ENCODE measurements around the gene KLHL29. TPM values are rescaled to one million over a fixed set of nuclear protein-coding genes. Genes with fewer than 3 reads are reported as not detected.

KLHL29 gene
- polyA plus RNA-seq, 6 donors from 2014 or later: 0.08 to 0.50 (median 0.28) TPM; not detected in 2

- no peaks in the 10 kb centered on the region for H3K9me3 Mint-ChIP-seq
- H3K4me1 Mint-ChIP-seq: no peaks in the 10 kb centered on the region
- H3K27me3 Mint-ChIP-seq: peaks cover 4 to 33% (median 22%) of the 10 kb centered on the region in 3 donors
- no peak overlapping the region for H3K4me3 Mint-ChIP-seq
- H3K27ac Mint-ChIP-seq: no peak overlapping the region
- ATAC-seq (ENCODE audit: low read depth in 2 of 2): no peak
- no peaks in the 10 kb centered on the region for H3K36me3 Mint-ChIP-seq
- no peak for DNase-seq
Observed at GRCh38 chr2:23595021-23595420, 210.0 kb downstream of the KLHL29 start.

- Mint-ChIP-seq H3K36me3 (no peaks in the 10 kb centered on the region), H3K4me3 (no peak overlapping the region), H3K27ac (no peak overlapping the region), H3K9me3 (no peaks in the 10 kb centered on the region), H3K4me1 (no peaks in the 10 kb centered on the region), H3K27me3 (peaks cover 3 to 29% (median 22%) of the 10 kb centered on the region in 3 donors)
- DNase-seq (no peak), ATAC-seq (ENCODE audit: low read depth in 2 of 2) (no peak)
Observed at GRCh38 chr2:23595601-23596251, 210.7 kb downstream of the KLHL29 start.

- ATAC-seq (ENCODE audit: low read depth in 2 of 2) (no peak), DNase-seq (no peak)
- Mint-ChIP-seq H3K4me1 (no peaks in the 10 kb centered on the region), H3K27me3 (peaks cover 0 to 26% (median 18%) of the 10 kb centered on the region in 3 donors), H3K27ac (no peak overlapping the region), H3K4me3 (no peak overlapping the region), H3K36me3 (no peaks in the 10 kb centered on the region), H3K9me3 (no peaks in the 10 kb centered on the region)
Observed at GRCh38 chr2:23596316-23596885, 211.4 kb downstream of the KLHL29 start.

GRCh38 chr2:23597687-23598086, 212.7 kb downstream of the KLHL29 start:
- Mint-ChIP-seq H3K27ac (no peak overlapping the region), H3K4me1 (no peaks in the 10 kb centered on the region), H3K27me3 (peaks cover 0 to 22% (median 14%) of the 10 kb centered on the region in 3 donors), H3K4me3 (no peak overlapping the region), H3K9me3 (no peaks in the 10 kb centered on the region), H3K36me3 (no peaks in the 10 kb centered on the region)
- no peak for ATAC-seq (ENCODE audit: low read depth in 2 of 2)
- DNase-seq: no peak

DNA sequence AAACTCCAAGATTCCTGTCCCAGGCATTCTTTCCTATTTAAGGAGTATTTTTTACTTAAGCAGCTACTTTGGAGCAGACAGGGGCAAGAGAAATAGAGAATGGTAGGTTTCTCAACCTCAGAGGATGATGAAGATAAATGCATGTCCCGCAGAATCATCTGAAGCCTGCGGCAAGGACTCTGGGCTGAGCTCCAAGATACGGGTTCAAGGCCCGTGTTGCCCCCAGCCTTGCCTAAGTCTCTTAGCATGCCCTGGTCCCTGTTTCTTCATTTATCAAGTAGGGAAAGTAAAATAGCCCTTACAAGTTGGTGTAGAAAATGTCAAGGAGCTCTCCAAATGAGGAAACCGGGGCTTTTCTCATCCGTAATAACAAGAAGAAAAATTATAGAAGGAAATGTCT, 214.0 kb downstream of the KLHL29 start:
- DNase-seq (no peak), ATAC-seq (ENCODE audit: low read depth in 2 of 2) (no peak)
- H3K36me3 Mint-ChIP-seq: no peaks in the 10 kb centered on the region
- H3K4me3 Mint-ChIP-seq: no peak overlapping the region
- H3K27me3 Mint-ChIP-seq: peaks cover 0 to 22% (median 8%) of the 10 kb centered on the region in 3 donors
- H3K4me1 Mint-ChIP-seq: no peaks in the 10 kb centered on the region
- H3K9me3 Mint-ChIP-seq: no peaks in the 10 kb centered on the region
- H3K27ac Mint-ChIP-seq: no peak overlapping the region

DNA sequence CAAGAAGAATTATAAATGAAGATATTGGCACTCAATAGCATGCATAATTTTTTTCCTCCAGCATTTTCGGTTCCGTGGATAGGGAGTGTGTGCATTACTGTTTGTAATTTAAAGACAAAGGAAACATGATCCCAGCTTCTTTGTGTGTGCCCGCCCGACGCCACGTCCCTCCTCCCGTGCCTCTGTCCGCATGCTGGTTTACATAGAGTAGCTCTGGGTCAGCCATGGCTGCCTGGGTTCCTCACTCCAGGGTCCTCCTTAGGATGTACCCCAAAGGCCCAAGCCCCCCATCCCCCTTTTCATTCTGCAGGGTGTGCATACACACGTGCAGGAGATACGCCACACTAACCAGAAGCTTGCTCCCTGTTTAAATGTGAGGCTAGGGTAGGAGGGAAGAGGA, 214.7 kb downstream of the KLHL29 start:
- H3K4me1 Mint-ChIP-seq: no peaks in the 10 kb centered on the region
- DNase-seq: no peak
- H3K27ac Mint-ChIP-seq: peak overlapping the region in 1 of 6 donors; percentile 73

GRCh38 chr2:23600346-23600745, 215.4 kb downstream of the KLHL29 start:
- Mint-ChIP-seq H3K27me3 (peaks cover 1 to 21% (median 2%) of the 10 kb centered on the region in 3 donors), H3K4me1 (no peaks in the 10 kb centered on the region), H3K27ac (no peak overlapping the region), H3K9me3 (peaks cover 0 to 5% (median 0%) of the 10 kb centered on the region in 7 donors), H3K36me3 (peaks cover 0 to 1% of the 10 kb centered on the region in 2 donors), H3K4me3 (peak overlapping the region in 1 of 8 donors; percentile 5)
- no peak for DNase-seq
- no peak for ATAC-seq (ENCODE audit: low read depth in 2 of 2)

More for the DNA sequence above, 214.7 kb downstream of the KLHL29 start:
- no peak overlapping the region for H3K4me3 Mint-ChIP-seq
- no peaks in the 10 kb centered on the region for H3K9me3 Mint-ChIP-seq
- H3K27me3 Mint-ChIP-seq: peaks cover 0 to 22% (median 6%) of the 10 kb centered on the region in 3 donors
- no peak for ATAC-seq (ENCODE audit: low read depth in 2 of 2)
- H3K36me3 Mint-ChIP-seq: no peaks in the 10 kb centered on the region

DNA sequence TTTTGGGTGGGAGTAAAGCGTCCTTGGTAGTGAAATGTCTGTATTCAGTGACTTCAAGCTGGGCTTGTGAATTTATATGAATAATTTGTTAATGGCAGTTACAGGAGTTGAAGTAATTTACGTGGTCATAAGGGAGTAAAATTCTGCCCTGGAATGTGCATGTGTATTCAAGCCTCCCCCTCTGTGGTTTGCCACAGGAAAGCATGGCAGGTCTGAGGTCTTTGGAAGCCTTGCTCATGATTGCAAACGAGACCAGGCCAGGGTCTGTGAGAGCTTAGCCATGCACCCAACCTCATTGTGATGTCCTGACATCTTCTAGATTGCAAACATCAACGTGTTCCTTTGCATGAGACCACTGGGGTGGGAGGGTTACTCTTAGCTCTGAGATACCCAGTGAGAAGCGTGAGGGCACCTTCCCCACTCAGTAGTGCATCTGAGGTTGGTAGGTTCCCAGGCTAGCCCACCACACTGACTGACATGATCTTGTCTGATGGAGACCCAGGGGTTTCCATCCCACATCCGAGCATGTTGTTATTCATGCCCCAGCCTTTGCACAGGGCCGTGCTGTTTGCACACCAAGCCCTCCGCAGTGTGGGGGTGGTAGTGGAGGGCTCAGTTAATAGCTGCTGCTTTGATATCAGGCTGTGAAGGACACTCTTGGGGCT, 216.5 kb downstream of the KLHL29 start:
- H3K9me3 Mint-ChIP-seq: peaks cover 3 to 15% (median 7%) of the 10 kb centered on the region in 7 donors
- peaks cover 0 to 12% of the 10 kb centered on the region in 2 donors for H3K36me3 Mint-ChIP-seq
- no peaks in the 10 kb centered on the region for H3K4me1 Mint-ChIP-seq
- no peak for ATAC-seq (ENCODE audit: low read depth in 2 of 2)
- no peak for DNase-seq
- peaks cover 0 to 27% (median 3%) of the 10 kb centered on the region in 3 donors for H3K27me3 Mint-ChIP-seq
- H3K4me3 Mint-ChIP-seq: no peak overlapping the region
- H3K27ac Mint-ChIP-seq: no peak overlapping the region

DNA sequence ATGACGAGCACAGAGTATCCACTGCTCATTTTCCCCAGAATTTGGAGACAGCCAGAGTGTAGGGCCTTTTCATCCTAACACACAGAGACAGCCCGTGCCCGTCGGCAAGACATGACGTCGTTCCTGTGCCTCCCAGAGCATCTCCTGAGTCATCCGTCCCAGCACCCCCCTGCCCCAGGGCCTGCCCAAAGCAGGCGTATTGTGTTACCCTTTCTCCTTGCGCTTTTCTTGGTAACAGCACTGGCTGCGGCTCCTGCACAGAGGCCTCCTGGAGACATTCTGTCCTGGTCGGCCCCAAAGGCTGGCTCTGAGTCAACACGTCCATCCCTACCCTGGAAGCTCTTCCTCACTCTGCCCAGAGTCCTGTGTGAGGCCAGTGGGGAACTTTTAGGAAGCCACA, 217.1 kb downstream of the KLHL29 start:
- Mint-ChIP-seq H3K36me3 (peaks cover 0 to 16% of the 10 kb centered on the region in 2 donors), H3K27ac (no peak overlapping the region), H3K9me3 (peaks cover 8 to 21% (median 10%) of the 10 kb centered on the region in 7 donors), H3K4me1 (no peaks in the 10 kb centered on the region), H3K4me3 (no peak overlapping the region), H3K27me3 (peaks cover 0 to 24% (median 3%) of the 10 kb centered on the region in 3 donors)
- DNase-seq (no peak), ATAC-seq (ENCODE audit: low read depth in 2 of 2) (no peak)

DNA sequence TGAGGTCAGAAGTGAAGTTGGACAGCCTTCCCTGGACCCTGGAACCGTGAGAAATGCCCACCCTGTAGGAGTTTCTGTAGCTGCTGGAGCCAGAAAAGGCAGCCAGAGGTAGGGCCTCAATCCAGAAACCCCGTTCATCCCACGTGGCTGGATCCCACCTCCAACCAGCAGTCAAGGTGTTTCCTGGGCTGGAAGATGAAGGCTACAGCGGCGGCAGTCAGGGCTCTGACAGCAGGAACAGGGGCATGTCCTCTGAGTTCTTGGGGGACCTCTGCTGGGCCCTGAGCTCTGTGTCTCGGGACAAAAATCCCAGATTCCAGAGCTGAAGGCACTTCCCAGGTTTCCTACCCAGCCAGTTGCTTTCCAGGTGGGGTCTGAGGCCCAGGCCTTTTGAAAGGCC, 218.2 kb downstream of the KLHL29 start:
- peaks cover 8 to 27% (median 16%) of the 10 kb centered on the region in 7 donors for H3K9me3 Mint-ChIP-seq
- no peak overlapping the region for H3K27ac Mint-ChIP-seq
- ATAC-seq (ENCODE audit: low read depth in 2 of 2): no peak

GRCh38 chr2:23603581-23603980, 218.6 kb downstream of the KLHL29 start:
- Mint-ChIP-seq H3K36me3 (peaks cover 0 to 16% of the 10 kb centered on the region in 2 donors), H3K4me1 (no peaks in the 10 kb centered on the region)
- ATAC-seq (ENCODE audit: low read depth in 2 of 2): no peak

More for the DNA sequence above, 218.2 kb downstream of the KLHL29 start:
- Mint-ChIP-seq H3K27me3 (peaks cover 2 to 16% (median 3%) of the 10 kb centered on the region in 3 donors), H3K4me1 (no peaks in the 10 kb centered on the region), H3K4me3 (no peak overlapping the region), H3K36me3 (peaks cover 0 to 16% of the 10 kb centered on the region in 2 donors)
- DNase-seq: no peak

GRCh38 chr2:23604731-23605130, 219.8 kb downstream of the KLHL29 start:
- H3K27ac Mint-ChIP-seq: peak overlapping the region in 1 of 6 donors; percentile 47
- H3K4me1 Mint-ChIP-seq: no peaks in the 10 kb centered on the region
- no peak for ATAC-seq (ENCODE audit: low read depth in 2 of 2)
- H3K4me3 Mint-ChIP-seq: no peak overlapping the region
- no peak for DNase-seq
- peaks cover 9 to 27% (median 19%) of the 10 kb centered on the region in 7 donors for H3K9me3 Mint-ChIP-seq
- peaks cover 7 to 25% (median 18%) of the 10 kb centered on the region in 3 donors for H3K27me3 Mint-ChIP-seq
- peaks cover 0 to 24% of the 10 kb centered on the region in 2 donors for H3K36me3 Mint-ChIP-seq

More at GRCh38 chr2:23603581-23603980, 218.6 kb downstream of the KLHL29 start:
- DNase-seq: no peak
- Mint-ChIP-seq H3K27ac (no peak overlapping the region), H3K4me3 (no peak overlapping the region), H3K9me3 (peaks cover 8 to 27% (median 16%) of the 10 kb centered on the region in 7 donors), H3K27me3 (peaks cover 3 to 16% (median 7%) of the 10 kb centered on the region in 3 donors)

DNA sequence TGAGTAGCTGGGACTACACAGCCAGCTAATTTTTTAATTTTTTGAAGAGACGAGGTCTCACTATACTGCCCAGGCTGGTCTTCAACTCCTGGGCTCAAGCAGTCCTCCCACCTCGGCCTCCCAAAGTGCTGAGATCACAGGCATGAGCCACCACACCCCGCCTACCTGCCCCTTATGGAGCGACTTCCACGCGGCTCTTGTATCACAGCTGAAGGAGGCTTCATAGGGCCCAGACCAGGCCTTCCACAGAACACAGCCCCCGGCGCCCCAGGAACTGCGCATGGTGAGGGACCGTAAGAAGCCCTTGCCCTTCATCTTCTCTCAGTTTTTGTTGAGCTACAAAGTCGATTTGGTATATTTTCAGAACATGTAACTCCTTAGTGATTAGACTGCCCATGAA, 220.3 kb downstream of the KLHL29 start:
- ATAC-seq (ENCODE audit: low read depth in 2 of 2) (no peak), DNase-seq (no peak)
- peak overlapping the region in 1 of 6 donors; percentile 69 for H3K27ac Mint-ChIP-seq
- peaks cover 8 to 27% (median 21%) of the 10 kb centered on the region in 3 donors for H3K27me3 Mint-ChIP-seq
- peaks cover 0 to 24% of the 10 kb centered on the region in 2 donors for H3K36me3 Mint-ChIP-seq
- no peaks in the 10 kb centered on the region for H3K4me1 Mint-ChIP-seq
- peaks cover 9 to 27% (median 19%) of the 10 kb centered on the region in 7 donors for H3K9me3 Mint-ChIP-seq
- H3K4me3 Mint-ChIP-seq: no peak overlapping the region
